HG02970 (cell line): Measurements from ENCODE around the gene MITF.

Source experiments
- ATAC-seq: cut with Tn5 transposase; IDR thresholded peaks from one replicate; pipeline ENCODE4 v1.9.1; 2021; ENCODE audit warnings: mild to moderate bottlenecking, moderate library complexity, moderate number of reproducible peaks; ENCODE audit not compliant: unreplicated experiment, low FRiP score

Gene MITF

GRCh38 chr3:69739204-69740102 lies at the start of gene MITF:
MITF (plus strand) TSS chr3:69739464; CDS start chr3:69739598, 134 bp downstream.
- peak; percentile 91 for ATAC-seq

- ATAC-seq, result no peak
Observed at GRCh38 chr3:69691860-69692259, 47.4 kb upstream of the MITF start.

GRCh38 chr3:69692761-69693160 lies 46.5 kb upstream of the MITF start:
- ATAC-seq, result no peak

GRCh38 chr3:69695443-69695842 lies 43.8 kb upstream of the MITF start:
- ATAC-seq, result no peak

GRCh38 chr3:69695933-69696332 lies 43.3 kb upstream of the MITF start:
- no peak for ATAC-seq

GRCh38 chr3:69696367-69696766 lies 42.9 kb upstream of the MITF start:
- no peak for ATAC-seq

GRCh38 chr3:69697381-69697780 lies 41.9 kb upstream of the MITF start:
- ATAC-seq, result no peak

GRCh38 chr3:69698728-69699127 lies 40.5 kb upstream of the MITF start:
- ATAC-seq, result no peak

GRCh38 chr3:69699183-69699582 lies 40.1 kb upstream of the MITF start:
- ATAC-seq, result no peak

- ATAC-seq, result no peak
Observed at GRCh38 chr3:69700949-69701348, 38.3 kb upstream of the MITF start.

GRCh38 chr3:69710153-69710977 lies 28.9 kb upstream of the MITF start:
- ATAC-seq, result no peak

- no peak for ATAC-seq
Observed at GRCh38 chr3:69712269-69712668, 27.0 kb upstream of the MITF start.

GRCh38 chr3:69712933-69713332 lies 26.3 kb upstream of the MITF start:
- ATAC-seq, result no peak

- no peak for ATAC-seq
Observed at GRCh38 chr3:69715204-69715603, 24.1 kb upstream of the MITF start.

GRCh38 chr3:69716119-69716518 lies 23.1 kb upstream of the MITF start:
- ATAC-seq, result no peak

- ATAC-seq, result no peak
Observed at GRCh38 chr3:69718866-69719586, 20.2 kb upstream of the MITF start.

GRCh38 chr3:69719587-69720122 lies 19.6 kb upstream of the MITF start:
- no peak for ATAC-seq

GRCh38 chr3:69720824-69721223 lies 18.4 kb upstream of the MITF start:
- no peak for ATAC-seq

GRCh38 chr3:69723389-69723788 lies 15.9 kb upstream of the MITF start:
- ATAC-seq, result no peak

- ATAC-seq, result no peak
Observed at GRCh38 chr3:69724722-69725435, 14.4 kb upstream of the MITF start.
